GM23338 (cell line): ENCODE measurements around the gene TENM4. TPM values are rescaled to one million over a fixed set of nuclear protein-coding genes. Genes with fewer than 3 reads are reported as not detected.

ENCODE experiments used
- ATAC-seq: fragments of 200-7000 bp; cut with Tn5 transposase; 3 replicates; pipeline ENCODE4 v1.9.1; 2020
- DNase-seq: peaks from one replicate; pipeline ENCODE4 v3.0.0-alpha.2; 2015; ENCODE audit warnings: low spot score
- H2AFZ ChIP-seq: fragments of 200-600 bp; sonication (generic); 2 replicates; pipeline ENCODE4 v1.8.0; 2016; ENCODE audit warnings: antibody characterized with exemption, mild to moderate bottlenecking, moderate library complexity
- H3F3A ChIP-seq: fragments of 200-600 bp; sonication (generic); replicated peaks from 2 replicates; pipeline ENCODE4 v1.8.0; 2017; ENCODE audit warnings: antibody characterized with exemption, mixed run types, low read depth
- H3K27ac ChIP-seq: fragments of 200-600 bp; sonication (generic); 2 replicates; pipeline ENCODE4 v1.6.1; 2016; ENCODE audit warnings: low read depth
- H3K27me3 ChIP-seq: fragments of 200-600 bp; sonication (generic); 2 replicates; pipeline ENCODE4 v1.8.0; 2016; ENCODE audit warnings: mild to moderate bottlenecking, mixed run types, moderate library complexity; ENCODE audit not compliant: insufficient read depth
- H3K36me3 ChIP-seq: fragments of 200-600 bp; sonication (generic); 2 replicates; pipeline ENCODE4 v1.8.0; 2016; ENCODE audit warnings: mild to moderate bottlenecking; ENCODE audit not compliant: insufficient read depth
- H3K4me1 ChIP-seq: fragments of 200-600 bp; sonication (generic); 2 replicates; pipeline ENCODE4 v1.8.0; 2016; ENCODE audit warnings: mild to moderate bottlenecking, moderate library complexity; ENCODE audit not compliant: insufficient read depth
- H3K4me2 ChIP-seq: fragments of 200-600 bp; sonication (generic); 2 replicates; pipeline ENCODE4 v1.7.1; 2017; ENCODE audit warnings: mixed run types
- H3K4me3 ChIP-seq: fragments of 200-600 bp; sonication (generic); 2 replicates; pipeline ENCODE4 v1.6.1; 2016; ENCODE audit warnings: mixed run types
- H3K79me2 ChIP-seq: fragments of 200-600 bp; sonication (generic); replicated peaks from 2 replicates; pipeline ENCODE4 v1.8.0; 2017; ENCODE audit warnings: mild to moderate bottlenecking; ENCODE audit not compliant: insufficient read depth
- H3K9me2 ChIP-seq: fragments of 200-600 bp; sonication (generic); 2 replicates; pipeline ENCODE4 v1.8.0; 2017; ENCODE audit not compliant: insufficient read depth
- H4K20me1 ChIP-seq: fragments of 200-600 bp; sonication (generic); replicated peaks from 2 replicates; pipeline ENCODE4 v1.8.0; 2017; ENCODE audit warnings: mild to moderate bottlenecking; ENCODE audit not compliant: insufficient read depth
- H3K27ac Mint-ChIP-seq: 2 replicates; pipeline ENCODE4 v1.8.0; 2020; ENCODE audit warnings: inconsistent platforms, mild to moderate bottlenecking, moderate library complexity, mixed read lengths
- H3K27me3 Mint-ChIP-seq: 3 replicates; pipeline ENCODE4 v1.8.0; 2022; ENCODE audit warnings: low read depth, mild to moderate bottlenecking, moderate library complexity, mixed read lengths, inconsistent platforms; ENCODE audit not compliant: insufficient read depth, poor library complexity
- H3K36me3 Mint-ChIP-seq: 3 replicates; pipeline ENCODE4 v1.8.0; 2021; ENCODE audit warnings: low read depth, mild to moderate bottlenecking, inconsistent platforms, moderate library complexity, mixed read lengths
- H3K4me1 Mint-ChIP-seq: 3 replicates; pipeline ENCODE4 v1.8.0; 2020; ENCODE audit warnings: mild to moderate bottlenecking, inconsistent platforms, mixed read lengths
- H3K4me3 Mint-ChIP-seq: 3 replicates; pipeline ENCODE4 v1.8.0; 2021; ENCODE audit warnings: moderate library complexity, mild to moderate bottlenecking, inconsistent platforms, mixed read lengths
- H3K9me3 Mint-ChIP-seq: 3 replicates; pipeline ENCODE4 v1.8.0; 2020; ENCODE audit warnings: moderate library complexity, mild to moderate bottlenecking, inconsistent platforms, mixed read lengths
- ETS1 ChIP-seq: IDR thresholded peaks from 2 replicates; pipeline ENCODE4 v1.6.1; 2016; ENCODE audit warnings: antibody characterized with exemption
- STAT1 ChIP-seq: IDR thresholded peaks from one replicate; pipeline ENCODE4 v1.6.1; 2016; ENCODE audit warnings: antibody characterized with exemption; ENCODE audit not compliant: unreplicated experiment
- ZNF114 ChIP-seq: fragments of 250-450 bp; sonication (Bioruptor Pico); IDR thresholded peaks from 2 replicates; pipeline ENCODE4 v1.5.0; 2020; ENCODE audit warnings: mild to moderate bottlenecking, moderate library complexity
- polyA plus RNA-seq: library from polyadenylated mRNA; unstranded; fragments of >200 nt; fragmentation: Nextera tagmentation; extraction: Ambion mirVana; gene quantifications from 2 replicates; pipeline ENCODE4 v1.2.1, GENCODE V29; 2016
- total RNA-seq: library from RNA; depleted of rRNA; stranded (reverse); fragments of >200 nt; shearing (Covaris generic); gene quantifications from 2 replicates; pipeline ENCODE4 v1.2.3, GENCODE V29; 2014
- TF ChIP-seq, protein P1 (sequence below): IDR thresholded peaks from one replicate; pipeline ENCODE4 v1.6.1; 2018; ENCODE audit warnings: antibody characterized with exemption; ENCODE audit not compliant: unreplicated experiment
- TF ChIP-seq, protein P2 (sequence below), 2 experiments: fragments of 200-600 bp in 1 of 2; sonication (generic) in 1 of 2; conservative IDR thresholded peaks; 2 replicates each; pipeline versions ENCODE4 v1.5.1 to v1.6.1; 2016 to 2017; ENCODE audit warnings: antibody characterized with exemption in 2 of 2, low read depth in 2 of 2, mild to moderate bottlenecking in 2 of 2, moderate library complexity in 1 of 2
- TF ChIP-seq, protein P3 (sequence below): fragments of 250-450 bp; sonication (Bioruptor Pico); IDR thresholded peaks from 2 replicates; pipeline ENCODE4 v1.5.0; 2020; ENCODE audit warnings: mild to moderate bottlenecking, moderate library complexity

Gene TENM4
- total and polyA plus RNA-seq, 2 experiments from 2014 or later = 7.3 TPM

- no peak overlapping the region for H3K4me2 ChIP-seq
- Mint-ChIP-seq H3K27ac (no peak overlapping the region), H3K9me3 (no peaks in the 10 kb centered on the region), H3K27me3 (peaks cover 3% of the 10 kb centered on the region), H3K4me3 (no peak overlapping the region), H3K36me3 (no peaks in the 10 kb centered on the region), H3K4me1 (peaks cover 19% of the 10 kb centered on the region)
- no peak overlapping the region for H3K27ac ChIP-seq
- H4K20me1 ChIP-seq = no peaks in the 10 kb centered on the region
- H3K27me3 ChIP-seq = no peaks in the 10 kb centered on the region
- no peak overlapping the region for H3K4me3 ChIP-seq
- DNase-seq = no peak
- no peaks in the 10 kb centered on the region for H3F3A ChIP-seq
- no peaks in the 10 kb centered on the region for H3K36me3 ChIP-seq
- H3K9me2 ChIP-seq = peaks cover 10% of the 10 kb centered on the region; the same call in 1 of the 2 replicates
- H3K4me1 ChIP-seq = peaks cover 12% of the 10 kb centered on the region; the same call in 1 of the 2 replicates
- TF ChIP-seq, protein P1, sequence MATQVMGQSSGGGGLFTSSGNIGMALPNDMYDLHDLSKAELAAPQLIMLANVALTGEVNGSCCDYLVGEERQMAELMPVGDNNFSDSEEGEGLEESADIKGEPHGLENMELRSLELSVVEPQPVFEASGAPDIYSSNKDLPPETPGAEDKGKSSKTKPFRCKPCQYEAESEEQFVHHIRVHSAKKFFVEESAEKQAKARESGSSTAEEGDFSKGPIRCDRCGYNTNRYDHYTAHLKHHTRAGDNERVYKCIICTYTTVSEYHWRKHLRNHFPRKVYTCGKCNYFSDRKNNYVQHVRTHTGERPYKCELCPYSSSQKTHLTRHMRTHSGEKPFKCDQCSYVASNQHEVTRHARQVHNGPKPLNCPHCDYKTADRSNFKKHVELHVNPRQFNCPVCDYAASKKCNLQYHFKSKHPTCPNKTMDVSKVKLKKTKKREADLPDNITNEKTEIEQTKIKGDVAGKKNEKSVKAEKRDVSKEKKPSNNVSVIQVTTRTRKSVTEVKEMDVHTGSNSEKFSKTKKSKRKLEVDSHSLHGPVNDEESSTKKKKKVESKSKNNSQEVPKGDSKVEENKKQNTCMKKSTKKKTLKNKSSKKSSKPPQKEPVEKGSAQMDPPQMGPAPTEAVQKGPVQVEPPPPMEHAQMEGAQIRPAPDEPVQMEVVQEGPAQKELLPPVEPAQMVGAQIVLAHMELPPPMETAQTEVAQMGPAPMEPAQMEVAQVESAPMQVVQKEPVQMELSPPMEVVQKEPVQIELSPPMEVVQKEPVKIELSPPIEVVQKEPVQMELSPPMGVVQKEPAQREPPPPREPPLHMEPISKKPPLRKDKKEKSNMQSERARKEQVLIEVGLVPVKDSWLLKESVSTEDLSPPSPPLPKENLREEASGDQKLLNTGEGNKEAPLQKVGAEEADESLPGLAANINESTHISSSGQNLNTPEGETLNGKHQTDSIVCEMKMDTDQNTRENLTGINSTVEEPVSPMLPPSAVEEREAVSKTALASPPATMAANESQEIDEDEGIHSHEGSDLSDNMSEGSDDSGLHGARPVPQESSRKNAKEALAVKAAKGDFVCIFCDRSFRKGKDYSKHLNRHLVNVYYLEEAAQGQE = no peak
- TF ChIP-seq STAT1 (no peak), ZNF114 (no peak), ETS1 (no peak)
- TF ChIP-seq, protein P2, sequence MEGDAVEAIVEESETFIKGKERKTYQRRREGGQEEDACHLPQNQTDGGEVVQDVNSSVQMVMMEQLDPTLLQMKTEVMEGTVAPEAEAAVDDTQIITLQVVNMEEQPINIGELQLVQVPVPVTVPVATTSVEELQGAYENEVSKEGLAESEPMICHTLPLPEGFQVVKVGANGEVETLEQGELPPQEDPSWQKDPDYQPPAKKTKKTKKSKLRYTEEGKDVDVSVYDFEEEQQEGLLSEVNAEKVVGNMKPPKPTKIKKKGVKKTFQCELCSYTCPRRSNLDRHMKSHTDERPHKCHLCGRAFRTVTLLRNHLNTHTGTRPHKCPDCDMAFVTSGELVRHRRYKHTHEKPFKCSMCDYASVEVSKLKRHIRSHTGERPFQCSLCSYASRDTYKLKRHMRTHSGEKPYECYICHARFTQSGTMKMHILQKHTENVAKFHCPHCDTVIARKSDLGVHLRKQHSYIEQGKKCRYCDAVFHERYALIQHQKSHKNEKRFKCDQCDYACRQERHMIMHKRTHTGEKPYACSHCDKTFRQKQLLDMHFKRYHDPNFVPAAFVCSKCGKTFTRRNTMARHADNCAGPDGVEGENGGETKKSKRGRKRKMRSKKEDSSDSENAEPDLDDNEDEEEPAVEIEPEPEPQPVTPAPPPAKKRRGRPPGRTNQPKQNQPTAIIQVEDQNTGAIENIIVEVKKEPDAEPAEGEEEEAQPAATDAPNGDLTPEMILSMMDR (conservative IDR thresholded peaks at IDR 0.05; ENCODE audit: low read depth in 2 of 2) = no peak
- TF ChIP-seq, protein P3, sequence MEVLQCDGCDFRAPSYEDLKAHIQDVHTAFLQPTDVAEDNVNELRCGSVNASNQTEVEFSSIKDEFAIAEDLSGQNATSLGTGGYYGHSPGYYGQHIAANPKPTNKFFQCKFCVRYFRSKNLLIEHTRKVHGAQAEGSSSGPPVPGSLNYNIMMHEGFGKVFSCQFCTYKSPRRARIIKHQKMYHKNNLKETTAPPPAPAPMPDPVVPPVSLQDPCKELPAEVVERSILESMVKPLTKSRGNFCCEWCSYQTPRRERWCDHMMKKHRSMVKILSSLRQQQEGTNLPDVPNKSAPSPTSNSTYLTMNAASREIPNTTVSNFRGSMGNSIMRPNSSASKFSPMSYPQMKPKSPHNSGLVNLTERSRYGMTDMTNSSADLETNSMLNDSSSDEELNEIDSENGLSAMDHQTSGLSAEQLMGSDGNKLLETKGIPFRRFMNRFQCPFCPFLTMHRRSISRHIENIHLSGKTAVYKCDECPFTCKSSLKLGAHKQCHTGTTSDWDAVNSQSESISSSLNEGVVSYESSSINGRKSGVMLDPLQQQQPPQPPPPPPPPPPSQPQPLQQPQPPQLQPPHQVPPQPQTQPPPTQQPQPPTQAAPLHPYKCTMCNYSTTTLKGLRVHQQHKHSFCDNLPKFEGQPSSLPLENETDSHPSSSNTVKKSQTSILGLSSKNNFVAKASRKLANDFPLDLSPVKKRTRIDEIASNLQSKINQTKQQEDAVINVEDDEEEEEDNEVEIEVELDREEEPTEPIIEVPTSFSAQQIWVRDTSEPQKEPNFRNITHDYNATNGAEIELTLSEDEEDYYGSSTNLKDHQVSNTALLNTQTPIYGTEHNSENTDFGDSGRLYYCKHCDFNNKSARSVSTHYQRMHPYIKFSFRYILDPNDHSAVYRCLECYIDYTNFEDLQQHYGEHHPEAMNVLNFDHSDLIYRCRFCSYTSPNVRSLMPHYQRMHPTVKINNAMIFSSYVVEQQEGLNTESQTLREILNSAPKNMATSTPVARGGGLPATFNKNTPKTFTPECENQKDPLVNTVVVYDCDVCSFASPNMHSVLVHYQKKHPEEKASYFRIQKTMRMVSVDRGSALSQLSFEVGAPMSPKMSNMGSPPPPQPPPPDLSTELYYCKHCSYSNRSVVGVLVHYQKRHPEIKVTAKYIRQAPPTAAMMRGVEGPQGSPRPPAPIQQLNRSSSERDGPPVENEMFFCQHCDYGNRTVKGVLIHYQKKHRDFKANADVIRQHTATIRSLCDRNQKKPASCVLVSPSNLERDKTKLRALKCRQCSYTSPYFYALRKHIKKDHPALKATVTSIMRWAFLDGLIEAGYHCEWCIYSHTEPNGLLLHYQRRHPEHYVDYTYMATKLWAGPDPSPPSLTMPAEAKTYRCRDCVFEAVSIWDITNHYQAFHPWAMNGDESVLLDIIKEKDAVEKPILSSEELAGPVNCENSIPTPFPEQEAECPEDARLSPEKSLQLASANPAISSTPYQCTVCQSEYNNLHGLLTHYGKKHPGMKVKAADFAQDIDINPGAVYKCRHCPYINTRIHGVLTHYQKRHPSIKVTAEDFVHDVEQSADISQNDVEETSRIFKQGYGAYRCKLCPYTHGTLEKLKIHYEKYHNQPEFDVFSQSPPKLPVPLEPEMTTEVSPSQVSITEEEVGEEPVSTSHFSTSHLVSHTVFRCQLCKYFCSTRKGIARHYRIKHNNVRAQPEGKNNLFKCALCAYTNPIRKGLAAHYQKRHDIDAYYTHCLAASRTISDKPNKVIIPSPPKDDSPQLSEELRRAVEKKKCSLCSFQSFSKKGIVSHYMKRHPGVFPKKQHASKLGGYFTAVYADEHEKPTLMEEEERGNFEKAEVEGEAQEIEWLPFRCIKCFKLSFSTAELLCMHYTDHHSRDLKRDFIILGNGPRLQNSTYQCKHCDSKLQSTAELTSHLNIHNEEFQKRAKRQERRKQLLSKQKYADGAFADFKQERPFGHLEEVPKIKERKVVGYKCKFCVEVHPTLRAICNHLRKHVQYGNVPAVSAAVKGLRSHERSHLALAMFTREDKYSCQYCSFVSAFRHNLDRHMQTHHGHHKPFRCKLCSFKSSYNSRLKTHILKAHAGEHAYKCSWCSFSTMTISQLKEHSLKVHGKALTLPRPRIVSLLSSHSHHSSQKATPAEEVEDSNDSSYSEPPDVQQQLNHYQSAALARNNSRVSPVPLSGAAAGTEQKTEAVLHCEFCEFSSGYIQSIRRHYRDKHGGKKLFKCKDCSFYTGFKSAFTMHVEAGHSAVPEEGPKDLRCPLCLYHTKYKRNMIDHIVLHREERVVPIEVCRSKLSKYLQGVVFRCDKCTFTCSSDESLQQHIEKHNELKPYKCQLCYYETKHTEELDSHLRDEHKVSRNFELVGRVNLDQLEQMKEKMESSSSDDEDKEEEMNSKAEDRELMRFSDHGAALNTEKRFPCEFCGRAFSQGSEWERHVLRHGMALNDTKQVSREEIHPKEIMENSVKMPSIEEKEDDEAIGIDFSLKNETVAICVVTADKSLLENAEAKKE = no peak
- no peaks in the 10 kb centered on the region for H3K79me2 ChIP-seq
- no peak overlapping the region for H2AFZ ChIP-seq
- ATAC-seq = no peak
Measured at GRCh38 chr11:79022265-79022664, 418.6 kb downstream of the TENM4 start.
